Smooth muscle cell (in vitro differentiated cells): ENCODE data around the gene SLC6A19. TPM values are rescaled to one million over a fixed set of nuclear protein-coding genes. Genes with fewer than 3 reads are reported as not detected.

Source experiments
- DNase-seq: peaks from one replicate; lab custom pipeline; 2025; ENCODE audit not compliant: unreplicated experiment; lab: John Stamatoyannopoulos, UW
- H2AFZ ChIP-seq: fragments of 200-600 bp; sonication (generic); 2 replicates; pipeline ENCODE4 v1.6.0; 2016; ENCODE audit warnings: antibody characterized with exemption, low read depth, mild to moderate bottlenecking
- H3F3A ChIP-seq: fragments of 200-600 bp; sonication (generic); 2 replicates; pipeline ENCODE4 v1.6.0; 2017; ENCODE audit warnings: antibody characterized with exemption, low read depth
- H3K27ac ChIP-seq: fragments of 200-600 bp; sonication (generic); 2 replicates; pipeline ENCODE4 v1.5.1; 2016; ENCODE audit warnings: low read depth, mild to moderate bottlenecking
- H3K27me3 ChIP-seq: fragments of 200-600 bp; sonication (generic); 2 replicates; pipeline ENCODE4 v1.6.1; 2016; ENCODE audit warnings: low read depth, mild to moderate bottlenecking
- H3K36me3 ChIP-seq: fragments of 200-600 bp; sonication (generic); 2 replicates; pipeline ENCODE4 v1.5.1; 2016; ENCODE audit warnings: low read depth
- H3K4me1 ChIP-seq: fragments of 200-600 bp; sonication (generic); 2 replicates; pipeline ENCODE4 v1.5.1; 2016; ENCODE audit warnings: low read depth
- H3K4me2 ChIP-seq: fragments of 200-600 bp; sonication (generic); 2 replicates; pipeline ENCODE4 v1.6.0; 2016; ENCODE audit warnings: mild to moderate bottlenecking
- H3K4me3 ChIP-seq: fragments of 200-600 bp; sonication (generic); 2 replicates; pipeline ENCODE4 v1.5.1; 2016; ENCODE audit warnings: mild to moderate bottlenecking
- H3K79me2 ChIP-seq: fragments of 200-600 bp; sonication (generic); 2 replicates; pipeline ENCODE4 v1.6.0; 2016; ENCODE audit warnings: low read depth, mild to moderate bottlenecking
- H3K9ac ChIP-seq: fragments of 200-600 bp; sonication (generic); 2 replicates; pipeline ENCODE4 v1.6.0; 2016; ENCODE audit warnings: low read depth
- H3K9me3 ChIP-seq: fragments of 200-600 bp; sonication (generic); replicated peaks from 2 replicates; pipeline ENCODE4 v1.5.1; 2016; ENCODE audit warnings: low read depth
- H4K20me1 ChIP-seq: fragments of 200-600 bp; sonication (generic); 2 replicates; pipeline ENCODE4 v1.6.0; 2016; ENCODE audit warnings: low read depth
- CTCF ChIP-seq: fragments of 200-600 bp; sonication (generic); IDR thresholded peaks from 2 replicates; pipeline ENCODE4 v1.5.1; 2017; ENCODE audit warnings: borderline replicate concordance, mild to moderate bottlenecking, antibody characterized with exemption; ENCODE audit not compliant: insufficient read depth, poor library complexity, severe bottlenecking
- WGBS: methylation state at CpG from one replicate; pipeline ENCODE4 v1.1.7; 2016; ENCODE audit warnings: low lambda C conversion rate; 5-methylcytosine and 5-hydroxymethylcytosine counted together
- polyA plus RNA-seq: library from polyadenylated mRNA; unstranded; fragments of >200 nt; fragmentation: Nextera tagmentation; extraction: Ambion mirVana; gene quantifications from 2 replicates; pipeline ENCODE4 v1.2.1, GENCODE V29; 2016
- total RNA-seq: library from RNA; depleted of rRNA; stranded (reverse); fragments of >200 nt; gene quantifications from 2 replicates; pipeline ENCODE4 v1.2.3, GENCODE V29; 2014

The SLC6A19 gene
- total and polyA plus RNA-seq, 2 experiments from 2014 or later = not detected

DNA sequence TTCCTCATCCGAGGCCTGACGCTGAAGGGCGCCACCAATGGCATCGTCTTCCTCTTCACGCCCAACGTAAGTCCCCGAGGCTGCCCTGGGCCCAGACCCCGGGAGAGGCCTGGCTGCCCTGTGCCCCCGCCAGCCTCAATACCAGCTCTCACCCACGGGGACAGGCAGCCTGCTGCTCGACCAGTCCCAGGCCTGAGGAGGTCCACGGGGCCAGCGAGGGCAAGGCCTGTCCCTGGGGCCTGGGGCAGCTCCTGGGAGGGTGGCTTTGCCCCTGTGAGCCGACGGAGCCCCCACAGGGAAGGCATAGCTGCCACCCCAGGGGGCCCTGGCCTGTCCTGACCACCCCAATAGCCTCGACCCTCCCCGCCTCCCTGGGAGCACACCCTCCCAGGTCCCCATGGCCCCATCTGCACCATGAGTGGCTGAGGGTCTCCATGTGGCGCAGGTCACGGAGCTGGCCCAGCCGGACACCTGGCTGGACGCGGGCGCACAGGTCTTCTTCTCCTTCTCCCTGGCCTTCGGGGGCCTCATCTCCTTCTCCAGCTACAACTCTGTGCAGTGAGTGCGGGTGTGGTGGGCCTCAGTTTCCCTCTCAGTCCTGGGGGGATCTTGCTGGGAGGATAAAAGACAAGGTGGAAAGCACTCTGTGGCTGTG is 12.2 kb downstream of the SLC6A19 start:
- TF ChIP-seq CTCF = no peak

GRCh38 chr5:1214163-1214935 is 13.0 kb downstream of the SLC6A19 start:
- Histone ChIP-seq H3K27me3 (no peaks in the 10 kb centered on the region), H2AFZ (no peak overlapping the region), H3K9me3 (no peaks in the 10 kb centered on the region), H3K36me3 (no peaks in the 10 kb centered on the region), H3K27ac (no peak overlapping the region), H3K9ac (no peak overlapping the region), H3F3A (no peaks in the 10 kb centered on the region), H3K79me2 (no peaks in the 10 kb centered on the region), H3K4me3 (no peak overlapping the region), H4K20me1 (no peaks in the 10 kb centered on the region), H3K4me2 (no peak overlapping the region), H3K4me1 (no peaks in the 10 kb centered on the region)
- no peak for DNase-seq
- 84% methylated on average over 17 of the region's 22 CpGs for WGBS
- TF ChIP-seq CTCF = no peak

More for the DNA sequence above, 12.2 kb downstream of the SLC6A19 start:
- Histone ChIP-seq H3K79me2 (no peaks in the 10 kb centered on the region), H3K36me3 (no peaks in the 10 kb centered on the region), H3F3A (no peaks in the 10 kb centered on the region), H4K20me1 (no peaks in the 10 kb centered on the region), H3K9me3 (no peaks in the 10 kb centered on the region), H3K4me3 (no peak overlapping the region), H2AFZ (no peak overlapping the region), H3K9ac (no peak overlapping the region), H3K27me3 (no peaks in the 10 kb centered on the region), H3K27ac (no peak overlapping the region), H3K4me1 (no peaks in the 10 kb centered on the region), H3K4me2 (no peak overlapping the region)
- DNase-seq = no peak
- 94% methylated on average over 25 of the region's 25 CpGs for WGBS

DNA sequence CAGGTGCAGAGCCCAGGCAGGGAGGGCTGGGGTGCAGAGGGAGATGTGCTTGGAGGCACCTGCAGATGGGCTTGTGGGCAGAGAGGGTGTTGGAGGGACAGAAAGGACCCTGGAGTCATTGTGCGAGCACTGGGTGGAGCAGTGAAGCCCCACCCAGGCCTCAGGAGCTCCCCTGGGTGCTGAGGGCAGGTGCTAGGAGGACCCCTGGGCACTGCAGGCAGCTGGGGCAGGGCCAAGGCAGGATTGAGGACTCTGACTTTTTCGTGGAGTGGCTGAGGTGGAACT is 13.5 kb downstream of the SLC6A19 start:
- WGBS = 94% methylated on average over 2 of the region's 2 CpGs
- no peak overlapping the region for H2AFZ ChIP-seq

More for the DNA sequence above, 13.5 kb downstream of the SLC6A19 start:
- no peaks in the 10 kb centered on the region for H3K4me1 ChIP-seq
- no peaks in the 10 kb centered on the region for H3F3A ChIP-seq
- H3K4me2 ChIP-seq = no peak overlapping the region
- no peak for DNase-seq
- no peak for TF ChIP-seq CTCF
- no peaks in the 10 kb centered on the region for H3K9me3 ChIP-seq
- no peak overlapping the region for H3K9ac ChIP-seq
- H3K36me3 ChIP-seq = no peaks in the 10 kb centered on the region
- H3K4me3 ChIP-seq = no peak overlapping the region
- H4K20me1 ChIP-seq = no peaks in the 10 kb centered on the region
- no peaks in the 10 kb centered on the region for H3K27me3 ChIP-seq
- no peak overlapping the region for H3K27ac ChIP-seq
- H3K79me2 ChIP-seq = no peaks in the 10 kb centered on the region
